PC-3 (cell line): ENCODE data around the gene THSD8. TPM values are rescaled to one million over a fixed set of nuclear protein-coding genes. Genes with fewer than 3 reads are reported as not detected.

Experiments
- ATAC-seq: fragments of 200-7000 bp; cut with Tn5 transposase; 2 replicates; pipeline ENCODE4 v1.9.1; 2020; ENCODE audit warnings: mild to moderate bottlenecking, moderate library complexity
- BruUV-seq: library from RNA; stranded (reverse); fragments of 400-500 nt; replicated peaks from 2 replicates; lab custom pipeline; 2021; lab: Mats Ljungman, UMichigan
- CTCF ChIA-PET: fragments of 300-600 bp; sonication (Branson Sonifier 250); formaldehyde crosslinking; loops from one replicate; lab custom pipeline; 2022; ENCODE audit warnings: antibody characterized with exemption; lab: Charles Lee
- POLR2A ChIA-PET: fragments of 300-600 bp; sonication (Branson Sonifier 250); formaldehyde crosslinking; loops from one replicate; lab custom pipeline; 2022; ENCODE audit warnings: antibody characterized with exemption; ENCODE audit not compliant: unreplicated experiment; lab: Charles Lee
- DNase-seq: peaks from one replicate; pipeline ENCODE4 v3.0.0-alpha.2; 2015
- H2AFZ ChIP-seq: fragments of 300-600 bp; sonication (generic); 2 replicates; pipeline ENCODE4 v1.6.0; 2016; ENCODE audit warnings: antibody characterized with exemption, low read length
- H3F3A ChIP-seq: fragments of 300-600 bp; sonication (generic); one replicate; pipeline ENCODE4 v1.6.0; 2017; ENCODE audit warnings: antibody characterized with exemption, low read length, control low read depth, mild to moderate bottlenecking; ENCODE audit not compliant: unreplicated experiment
- H3K27ac ChIP-seq: fragments of 300-600 bp; sonication (generic); 2 replicates; pipeline ENCODE4 v1.5.1; 2016; ENCODE audit warnings: mild to moderate bottlenecking, low read length
- H3K27me3 ChIP-seq: fragments of 300-600 bp; sonication (generic); 2 replicates; pipeline ENCODE4 v1.6.1; 2016; ENCODE audit warnings: low read length, mixed read lengths
- H3K36me3 ChIP-seq: fragments of 300-600 bp; sonication (generic); 2 replicates; pipeline ENCODE4 v1.6.1; 2016; ENCODE audit warnings: low read depth, mixed run types, low read length, mixed read lengths
- H3K4me1 ChIP-seq: fragments of 300-600 bp; sonication (generic); 2 replicates; pipeline ENCODE4 v1.5.1; 2016; ENCODE audit warnings: low read length; ENCODE audit not compliant: insufficient read depth
- H3K4me2 ChIP-seq: fragments of 300-600 bp; sonication (generic); 2 replicates; pipeline ENCODE4 v1.6.0; 2016; ENCODE audit warnings: low read length
- H3K4me3 ChIP-seq: fragments of 300-600 bp; sonication (generic); 2 replicates; pipeline ENCODE4 v1.5.1; 2016; ENCODE audit warnings: mild to moderate bottlenecking, low read length, mixed read lengths
- H3K79me2 ChIP-seq: fragments of 300-600 bp; sonication (generic); 2 replicates; pipeline ENCODE4 v1.6.1; 2017; ENCODE audit warnings: low read length, mixed read lengths
- H3K9ac ChIP-seq: fragments of 300-600 bp; sonication (generic); 2 replicates; pipeline ENCODE4 v1.6.0; 2016; ENCODE audit warnings: mild to moderate bottlenecking, low read length
- H3K9me2 ChIP-seq: fragments of 300-600 bp; sonication (generic); replicated peaks from 2 replicates; pipeline ENCODE4 v1.6.1; 2016; ENCODE audit warnings: mixed run types, low read length, mixed read lengths
- H3K9me3 ChIP-seq: fragments of 300-600 bp; sonication (generic); 2 replicates; pipeline ENCODE4 v1.6.1; 2016; ENCODE audit warnings: low read length, mixed read lengths
- H4K20me1 ChIP-seq: fragments of 300-600 bp; sonication (generic); 2 replicates; pipeline ENCODE4 v1.6.1; 2016; ENCODE audit warnings: low read length, mixed read lengths
- CTCF ChIP-seq: fragments of 300-600 bp; sonication (generic); conservative IDR thresholded peaks from 2 replicates; pipeline ENCODE4 v1.5.1; 2017; ENCODE audit warnings: antibody characterized with exemption, low read depth, mild to moderate bottlenecking, low read length
- EZH2 ChIP-seq: fragments of 300-600 bp; sonication (generic); IDR thresholded peaks from one replicate; pipeline ENCODE4 v1.6.1; 2017; ENCODE audit warnings: antibody characterized with exemption, mild to moderate bottlenecking, low read length; ENCODE audit not compliant: unreplicated experiment
- EZH2phosphoT487 ChIP-seq: fragments of 300-600 bp; sonication (generic); IDR thresholded peaks from 2 replicates; pipeline ENCODE4 v1.6.1; 2018; ENCODE audit warnings: mild to moderate bottlenecking, antibody characterized with exemption, low read length, borderline replicate concordance
- intact Hi-C: fragments of 100-400 bp; cut with micrococcal nuclease; formaldehyde crosslinking; loops from 2 replicates; pipeline ENCODE4 v1.9.0; 2023
- total RNA-seq: library from RNA; depleted of rRNA; stranded (reverse); fragments of >200 nt; gene quantifications from 2 replicates; pipeline ENCODE4 v1.2.3, GENCODE V29; 2014

THSD8 gene
- total RNA-seq, 1 experiment from 2014 or later: not detected

GRCh38 chr19:12837225-12837624 lies 35.4 kb downstream of the THSD8 start:
- DNase-seq (peak; percentile 85), ATAC-seq (no peak)
- Histone ChIP-seq H3K9me2 (no peaks in the 10 kb centered on the region), H3K27me3 (peaks cover 11% of the 10 kb centered on the region), H3K36me3 (no peaks in the 10 kb centered on the region), H4K20me1 (0 out of 2 replicates have a peak, but pooled peaks cover 4% of the 10 kb centered on the region), H3K9ac (no peak overlapping the region), H3K4me2 (peak overlapping the region; percentile 94; the same call in 1 of the 2 replicates), H3K27ac (no peak overlapping the region), H3K4me1 (peaks cover 17% of the 10 kb centered on the region), H3F3A (peaks cover 13% of the 10 kb centered on the region), H3K4me3 (no peak overlapping the region), H3K79me2 (peaks cover 4% of the 10 kb centered on the region), H2AFZ (no peak overlapping the region), H3K9me3 (no peaks in the 10 kb centered on the region)
- intact Hi-C loops: loop anchor here (5.0 kb wide), 1 partner anchor 35 kb away; the partner anchor contains the start of genes PRDX2 and THSD8
- TF ChIP-seq EZH2: no peak
- TF ChIP-seq CTCF: no peak
- no peak for TF ChIP-seq EZH2phosphoT487
- ChIA-PET POLR2A (no interaction called here), CTCF (interaction anchor here (0.7 kb wide), 2 partner anchors 40 to 502 kb away, joined by 3 read pairs; no protein-coding TSS in a partner anchor)
- BruUV-seq: no TSS peak

DNA sequence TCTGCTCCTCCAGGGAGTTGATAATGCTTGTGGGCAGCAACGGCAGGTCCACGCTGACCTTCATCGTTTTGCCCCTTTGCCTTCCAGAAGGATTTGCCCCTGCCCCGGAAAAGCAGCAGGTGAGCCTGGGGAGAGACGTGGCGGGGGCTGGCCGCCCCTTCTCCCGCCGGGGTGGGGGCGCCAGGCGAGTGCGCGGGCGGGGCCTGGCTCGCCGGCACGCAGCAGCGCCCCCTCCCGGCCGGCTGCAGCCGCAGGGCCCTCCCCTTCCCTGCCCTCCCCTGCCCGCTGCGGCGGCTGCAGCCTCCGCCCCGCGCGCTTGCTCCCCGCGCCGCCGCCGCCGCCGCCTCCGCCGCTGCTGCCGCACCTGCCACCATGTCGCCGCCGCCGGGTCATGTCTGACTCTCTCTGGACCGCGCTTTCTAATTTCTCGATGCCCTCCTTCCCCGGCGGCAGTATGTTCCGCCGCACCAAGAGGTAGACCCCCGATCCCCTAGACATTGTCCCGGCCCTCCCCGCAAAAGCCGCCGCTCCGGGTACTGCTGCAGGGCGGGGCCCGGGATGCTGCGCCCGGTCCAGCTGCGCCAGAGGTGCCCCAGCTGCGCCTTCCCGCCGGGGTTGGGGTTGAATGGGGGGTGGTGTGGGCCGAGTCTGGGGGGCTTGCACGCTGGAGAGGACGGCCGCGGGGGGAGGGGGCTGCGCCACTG lies 36.5 kb downstream of the THSD8 start, which contains the start of gene MAST1:
TSS of gene MAST1 (plus strand) at position 334 of the 704 bp plus-strand sequence. CDS start at position 392, 58 bp downstream.
- Histone ChIP-seq H3K79me2 (peaks cover 4% of the 10 kb centered on the region), H3K36me3 (no peaks in the 10 kb centered on the region), H3K27me3 (peaks cover 11% of the 10 kb centered on the region), H3K9me2 (no peaks in the 10 kb centered on the region), H2AFZ (peak within 1 kb of the TSS; percentile 93), H3K27ac (no peak within 1 kb of the TSS), H3K4me2 (peak within 1 kb of the TSS; percentile 94), H4K20me1 (0 out of 2 replicates have a peak, but pooled peaks cover 4% of the 10 kb centered on the region), H3K4me1 (peaks cover 17% of the 10 kb centered on the region), H3K9ac (peak within 1 kb of the TSS; percentile 65), H3F3A (peaks cover 13% of the 10 kb centered on the region), H3K4me3 (peak within 1 kb of the TSS; percentile 96), H3K9me3 (no peaks in the 10 kb centered on the region)
- intact Hi-C loops: loop anchor here (5.0 kb wide), 1 partner anchor 36 kb away; the partner anchor contains the start of genes PRDX2 and THSD8
- CTCF ChIA-PET: interaction anchor here (0.6 kb wide), 2 partner anchors 34 to 71 kb away, joined by 3 to 5 read pairs; no protein-coding TSS in a partner anchor
- POLR2A ChIA-PET: no interaction called here
- TF ChIP-seq CTCF: peak; percentile 56
- no peak for TF ChIP-seq EZH2
- DNase-seq: peak; percentile 80
- BruUV-seq: no TSS peak
- peak; percentile 75 for ATAC-seq
